Fibroblast of skin of left quadriceps (primary cell): Measurements from ENCODE around the gene TPCN2.
"Not testable (repeated sequence)": the region's sequence is repeated elsewhere in the genome, so short reads cannot be mapped to it uniquely, and the experiment has no call there.

Experiments
- DNase-seq, 2 experiments: peaks; one replicate each; pipeline ENCODE4 v3.0.0-alpha.2; 2013; ENCODE audit warnings: low read depth in 2 of 2

TPCN2 gene

GRCh38 chr11:69048694-69049489 lies at the start of gene TPCN2:
Gene TPCN2, plus strand, starts transcription at chr11:69048932. Its CDS starts 66 bp downstream, at chr11:69048998.
- DNase-seq, result peak; percentile 92

DNA sequence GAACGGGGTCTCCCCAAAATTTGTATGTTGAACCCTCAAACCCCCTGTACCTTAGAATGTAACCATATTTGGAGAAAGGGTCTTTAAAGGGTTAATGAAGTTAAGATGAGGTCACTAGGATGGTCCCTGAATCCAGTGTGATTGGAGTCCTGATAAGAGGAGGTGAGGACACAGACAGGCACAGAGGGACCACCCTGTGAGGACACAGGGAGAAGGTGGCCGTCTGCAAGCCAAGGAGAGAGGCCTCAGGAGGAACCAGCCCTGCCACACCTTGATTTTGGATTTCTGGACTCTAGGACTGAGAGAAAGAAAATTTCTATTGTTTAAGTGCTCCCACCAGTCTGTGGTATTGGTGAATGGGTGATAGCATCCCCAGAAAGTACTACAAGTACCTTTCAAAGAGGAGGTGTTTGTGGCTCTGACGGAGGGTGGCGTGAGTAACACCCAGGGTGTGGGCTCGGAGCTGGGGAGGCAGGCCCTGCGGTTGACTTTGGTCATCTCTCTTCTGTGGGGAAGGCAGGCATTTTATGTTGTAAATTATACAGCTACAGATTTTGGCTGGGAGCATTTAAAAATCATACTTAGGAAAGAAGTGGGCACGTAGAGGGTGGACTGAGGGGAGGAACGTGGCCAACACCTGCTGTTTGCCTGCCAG lies 49.5 kb upstream of the TPCN2 start:
- no peak for DNase-seq

GRCh38 chr11:68999748-69000355 lies 48.9 kb upstream of the TPCN2 start:
- not testable (repeated sequence) for DNase-seq

DNA sequence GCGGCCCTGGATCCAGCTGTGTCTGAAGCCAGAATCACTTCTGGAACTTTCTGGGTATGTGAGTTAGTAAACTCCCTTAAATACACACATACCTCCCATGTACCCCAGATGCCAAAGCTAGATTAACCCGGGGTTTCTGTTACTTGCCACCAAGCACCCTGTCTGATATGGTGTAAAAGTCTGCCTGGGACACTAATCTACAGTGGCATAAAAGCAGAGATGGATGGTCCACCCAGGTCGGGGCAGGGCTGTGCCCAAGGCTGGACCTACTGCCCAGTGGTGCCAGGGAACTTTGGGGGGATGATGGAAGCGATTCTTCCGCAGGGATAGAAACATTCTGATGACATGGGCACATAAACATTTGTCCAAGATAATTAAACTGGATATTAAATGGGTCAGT lies 48.3 kb upstream of the TPCN2 start:
- DNase-seq, result no peak

GRCh38 chr11:69000831-69001242 lies 47.9 kb upstream of the TPCN2 start:
- peak; percentile 41 to 54 for DNase-seq

- DNase-seq, result no peak
Measured at GRCh38 chr11:69001243-69002081, 47.3 kb upstream of the TPCN2 start.

- no peak for DNase-seq
Measured at GRCh38 chr11:69002110-69002569, 46.6 kb upstream of the TPCN2 start.

DNA sequence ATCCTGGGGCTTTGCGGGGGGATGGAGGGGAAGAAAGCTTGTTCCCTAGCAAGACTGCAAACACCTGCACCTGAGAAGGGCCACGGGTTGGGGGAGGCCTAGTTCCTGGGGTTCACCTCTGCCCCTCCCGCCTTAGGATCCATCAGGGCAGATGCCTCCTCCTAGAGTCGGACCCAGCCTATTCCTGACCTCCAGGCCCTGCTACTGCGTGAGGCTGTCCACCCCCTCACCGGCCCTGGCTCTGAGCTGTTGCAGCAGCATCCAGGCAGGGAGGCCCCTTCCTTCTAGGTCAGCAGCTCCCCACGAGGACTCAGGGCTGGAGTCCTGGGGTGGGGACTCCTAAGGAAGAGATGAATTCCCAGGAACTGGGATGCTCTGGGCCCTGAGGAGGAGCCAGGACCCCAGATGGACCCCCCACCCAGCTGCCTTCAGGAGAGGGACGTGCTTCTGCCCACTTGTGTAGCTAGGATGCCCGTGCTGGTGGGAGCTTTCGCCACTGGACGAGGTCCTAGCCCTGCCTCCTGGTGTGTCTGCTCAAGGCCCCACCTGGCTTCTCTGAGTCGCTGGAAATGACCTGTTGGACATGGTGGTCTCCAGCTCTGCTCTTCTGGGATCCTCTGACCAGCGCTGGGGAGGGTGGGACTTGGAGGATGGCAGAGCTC lies 46.0 kb upstream of the TPCN2 start:
- DNase-seq, result no peak

DNA sequence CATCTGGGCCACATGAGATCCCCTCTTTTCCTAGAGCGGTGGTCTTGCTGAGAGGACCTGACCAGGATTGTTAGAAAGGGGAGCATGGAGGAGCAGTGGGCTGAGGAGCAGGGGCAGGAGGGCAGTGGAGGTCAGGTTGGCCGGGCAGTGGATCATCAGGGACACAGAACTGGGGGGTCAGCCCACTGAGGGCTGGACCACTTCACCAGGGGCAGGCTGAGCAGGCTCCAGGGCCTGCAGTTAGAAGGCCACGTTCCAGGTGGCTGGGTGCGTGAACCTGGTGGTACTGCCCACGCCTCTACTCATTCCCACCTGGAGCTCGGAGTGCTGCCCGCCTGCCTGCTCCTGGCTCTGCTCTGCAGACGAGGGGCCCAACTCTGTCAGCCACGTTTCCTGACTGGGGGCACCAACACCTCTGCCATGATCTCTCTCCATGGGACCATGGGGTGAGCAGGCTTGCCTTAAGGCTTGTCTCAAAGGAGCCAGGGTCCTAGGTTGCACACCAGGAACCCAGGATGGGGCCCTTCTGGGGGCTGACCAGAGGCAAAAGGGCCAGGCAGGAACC lies 45.3 kb upstream of the TPCN2 start:
- no peak for DNase-seq

GRCh38 chr11:69003866-69004367 lies 44.8 kb upstream of the TPCN2 start:
- no peak for DNase-seq

DNA sequence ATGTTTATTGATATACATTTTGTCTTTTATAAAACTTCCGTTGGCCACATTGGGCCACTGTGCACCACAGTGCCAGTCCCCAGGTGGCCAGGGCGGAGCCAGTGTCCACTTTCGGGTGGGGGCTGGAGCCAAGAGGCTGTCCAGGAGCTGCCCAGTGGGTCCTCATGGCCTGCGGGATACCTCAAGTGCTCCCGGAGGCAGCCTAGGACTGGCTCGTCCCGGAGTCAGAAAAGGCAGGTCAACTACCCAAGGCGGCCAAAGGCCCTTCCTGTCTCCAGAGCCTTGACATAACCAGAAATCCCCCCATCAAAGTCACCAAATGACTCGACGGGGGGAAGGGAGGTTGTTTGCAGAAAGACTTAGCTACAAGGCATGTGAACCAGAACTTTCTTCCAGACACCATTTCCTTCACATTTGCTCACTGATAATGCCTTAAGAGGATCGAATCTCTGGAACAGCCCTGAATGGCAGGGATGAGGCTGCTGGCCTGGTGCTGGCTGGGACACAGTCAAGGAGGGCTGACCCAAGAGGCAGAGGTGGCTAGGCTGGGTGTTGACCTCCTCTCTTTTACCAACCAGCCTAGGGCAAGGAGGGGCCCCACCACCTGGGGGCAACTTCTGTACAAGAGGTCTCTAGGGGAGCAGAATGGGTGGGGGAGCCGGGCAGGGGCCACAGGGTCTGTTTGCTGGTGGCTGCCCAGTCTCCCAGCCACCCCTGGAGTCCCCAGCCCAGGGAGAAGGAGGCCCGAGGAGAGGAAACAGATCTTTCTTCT lies 44.1 kb upstream of the TPCN2 start:
- DNase-seq, result no peak

DNA sequence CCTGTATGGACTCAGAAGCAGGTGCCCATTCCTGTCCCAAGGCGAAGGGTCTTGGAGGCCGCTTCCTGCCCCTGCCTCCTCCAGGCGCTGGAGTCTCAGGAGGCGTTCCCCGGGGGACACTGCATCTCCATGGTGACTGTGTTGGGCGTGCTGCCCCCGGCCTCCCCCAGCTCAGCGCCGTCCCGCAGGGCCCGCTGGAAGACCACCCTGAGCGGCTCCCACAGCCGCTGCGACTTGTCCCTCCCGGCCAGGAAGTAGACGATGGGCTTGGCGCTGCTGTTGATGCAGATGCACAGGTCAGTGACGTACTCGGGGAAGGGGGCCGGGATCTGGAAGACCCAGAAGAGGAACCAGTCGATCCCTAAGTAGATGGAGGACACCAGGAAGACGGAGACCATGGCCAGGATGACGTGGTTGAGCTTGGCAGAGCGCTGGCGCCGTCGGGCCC lies 43.5 kb upstream of the TPCN2 start:
- no peak for DNase-seq

GRCh38 chr11:69005631-69006368 lies 42.9 kb upstream of the TPCN2 start:
- DNase-seq, result no peak

GRCh38 chr11:69006816-69007215 lies 41.9 kb upstream of the TPCN2 start:
- no peak for DNase-seq

GRCh38 chr11:69007975-69008381 lies 40.8 kb upstream of the TPCN2 start:
- DNase-seq, result no peak

GRCh38 chr11:69008737-69009440 lies 39.8 kb upstream of the TPCN2 start:
- peak; percentile 77 to 79 for DNase-seq

- DNase-seq, result no peak
Measured at GRCh38 chr11:69009441-69010211, 39.1 kb upstream of the TPCN2 start.
